HG03460 (cell line): ENCODE measurements around the gene KIF16B.

Source experiments
- ATAC-seq: cut with Tn5 transposase; IDR thresholded peaks from one replicate; pipeline ENCODE4 v1.9.1; 2021; ENCODE audit not compliant: unreplicated experiment

The KIF16B gene

DNA sequence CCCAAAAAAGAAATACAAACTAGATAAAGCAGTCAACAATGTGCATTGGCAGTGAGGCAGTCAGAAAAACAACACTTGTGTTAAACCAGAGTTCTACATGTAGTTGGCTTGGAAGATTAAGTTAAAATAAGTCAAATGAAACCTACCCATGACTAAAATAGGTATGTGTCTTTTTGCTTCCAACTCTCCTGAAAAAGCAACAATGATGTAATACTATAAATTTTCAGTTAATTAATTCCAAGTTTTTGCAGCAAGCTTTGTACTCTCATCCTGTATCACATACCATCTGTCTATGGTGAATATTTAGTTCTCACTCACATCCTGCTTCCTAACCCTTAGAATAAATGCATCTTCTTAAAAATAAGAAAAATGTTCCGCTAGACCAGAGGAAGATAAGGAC lies 261.5 kb downstream of the KIF16B start:
- ATAC-seq = no peak

DNA sequence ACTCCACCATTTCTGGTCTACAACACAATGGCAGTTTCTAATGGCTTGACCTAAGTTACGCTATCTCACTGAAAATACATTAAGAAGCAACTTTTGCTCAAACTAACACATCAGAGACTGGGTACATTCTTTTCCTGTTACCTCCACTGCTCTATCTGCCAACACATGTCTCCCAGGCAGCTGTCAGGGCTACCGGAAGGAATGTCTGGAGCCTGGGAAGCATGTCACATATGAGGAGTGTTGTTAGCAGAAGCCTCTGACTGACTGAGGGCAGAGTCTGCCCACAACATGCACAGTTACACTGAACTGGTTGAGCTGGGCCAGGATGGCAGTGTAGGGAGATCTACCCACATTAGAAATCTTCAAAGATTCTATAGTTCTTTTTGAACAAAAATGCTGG lies 264.5 kb downstream of the KIF16B start:
- no peak for ATAC-seq

DNA sequence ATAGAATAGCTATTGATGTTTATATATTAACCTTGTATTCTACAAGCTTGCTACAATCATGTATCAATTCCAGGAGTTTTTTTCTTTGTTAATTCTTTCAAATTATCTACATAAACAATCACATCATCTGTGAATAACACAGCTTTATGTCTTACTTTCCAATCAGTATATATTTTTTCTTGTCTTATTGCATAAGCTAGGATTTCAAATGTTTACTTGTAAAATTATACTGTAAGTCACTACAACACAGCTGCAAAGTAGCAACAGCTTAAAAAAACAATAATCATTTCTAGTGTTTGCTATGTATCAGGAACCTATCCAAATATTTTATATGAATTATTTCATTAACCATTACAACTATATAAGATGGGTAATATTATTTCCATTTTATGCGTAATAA lies 270.4 kb downstream of the KIF16B start:
- ATAC-seq = no peak

DNA sequence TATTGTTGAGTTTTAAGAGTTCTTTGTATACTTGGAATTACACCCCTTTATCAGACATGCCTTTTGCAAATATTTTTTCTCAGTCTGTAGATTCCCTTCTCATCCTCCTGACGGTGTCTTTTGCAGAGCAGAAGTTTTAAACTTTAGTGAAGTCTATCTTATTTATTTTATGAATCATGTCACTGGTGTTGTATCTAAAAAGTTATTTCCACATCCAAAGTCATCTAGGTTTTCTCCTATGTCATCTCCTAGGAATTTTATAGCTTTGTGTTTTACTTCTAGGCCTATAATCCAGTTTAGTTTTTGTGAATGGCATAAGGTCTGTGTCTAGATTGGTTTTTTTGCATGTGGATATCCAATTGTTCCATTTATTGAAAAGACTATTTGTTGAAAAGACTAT lies 271.3 kb downstream of the KIF16B start:
- ATAC-seq = no peak

DNA sequence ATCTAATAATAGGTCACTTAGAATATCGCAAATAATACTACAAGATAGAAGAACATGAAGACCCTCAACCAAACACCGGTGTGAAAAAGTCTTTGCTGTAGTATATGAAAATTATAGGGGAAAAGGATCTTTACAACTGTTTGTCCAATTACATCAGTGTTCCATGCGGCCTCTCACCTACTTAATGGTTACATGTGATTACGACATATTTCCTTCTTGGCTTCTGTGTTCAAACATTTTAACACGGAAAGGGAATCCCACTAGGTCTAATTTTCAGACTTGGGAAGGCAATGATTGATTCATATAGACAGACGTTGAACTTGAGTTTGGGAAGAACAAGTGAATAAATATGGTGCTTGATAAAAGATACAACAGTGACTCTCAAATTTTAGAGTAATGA lies 273.4 kb downstream of the KIF16B start:
- ATAC-seq = no peak

DNA sequence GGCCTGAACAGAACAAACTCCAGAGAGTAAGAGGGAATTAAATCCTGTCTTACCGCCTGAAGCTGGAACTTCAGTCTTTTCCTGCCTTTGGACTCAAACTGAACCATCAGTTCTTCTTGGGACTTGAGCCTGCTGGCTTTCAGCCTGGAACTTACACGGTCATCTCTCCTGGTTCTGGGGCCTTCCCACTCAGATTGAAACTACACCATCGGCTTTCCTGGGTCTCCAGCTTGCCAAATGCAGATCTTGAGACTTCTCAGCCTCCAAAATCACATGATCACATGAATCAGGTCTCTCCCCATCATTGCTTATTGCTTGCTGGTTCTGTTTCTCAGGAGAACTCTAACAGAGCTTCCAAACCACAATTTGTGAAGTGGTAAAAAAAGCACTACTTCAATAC lies 276.3 kb downstream of the KIF16B start:
- no peak for ATAC-seq

DNA sequence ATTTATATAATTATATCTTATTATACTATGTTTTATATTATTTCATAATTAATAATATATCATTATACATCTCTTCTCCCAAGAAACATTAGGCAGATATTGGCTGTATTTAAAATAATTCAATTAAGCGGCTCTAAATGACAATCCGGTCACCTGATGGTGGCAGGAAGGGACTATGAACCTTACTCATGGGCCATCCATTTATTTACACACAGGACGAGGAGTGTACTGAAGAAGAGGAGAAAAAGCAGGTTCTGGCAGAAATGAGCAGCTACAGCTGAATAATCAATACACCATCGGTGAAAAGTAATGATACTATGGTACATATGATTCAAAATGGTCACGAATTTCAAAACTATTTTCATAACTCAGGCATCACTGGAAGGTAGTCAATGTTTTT lies 277.7 kb downstream of the KIF16B start:
- ATAC-seq = no peak

DNA sequence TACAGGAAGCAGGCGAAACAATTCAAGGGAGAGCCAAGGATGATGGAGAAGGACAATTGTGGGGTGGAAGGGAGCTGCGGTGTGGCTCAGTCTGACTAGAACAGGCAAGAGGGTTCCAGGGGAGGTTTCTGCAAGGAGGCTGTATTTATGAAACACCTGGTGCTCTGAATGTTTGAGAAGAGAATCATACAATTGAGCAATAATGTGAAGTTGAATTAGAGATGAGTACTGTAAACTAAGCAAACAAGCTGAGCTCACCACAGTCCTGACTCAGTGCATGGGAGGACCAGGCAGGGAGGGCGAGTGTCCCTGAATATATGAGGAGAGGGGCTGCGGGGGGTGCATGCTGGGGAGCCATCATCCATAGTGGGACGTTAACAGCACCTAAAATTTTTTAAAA lies 279.7 kb downstream of the KIF16B start:
- ATAC-seq = no peak

DNA sequence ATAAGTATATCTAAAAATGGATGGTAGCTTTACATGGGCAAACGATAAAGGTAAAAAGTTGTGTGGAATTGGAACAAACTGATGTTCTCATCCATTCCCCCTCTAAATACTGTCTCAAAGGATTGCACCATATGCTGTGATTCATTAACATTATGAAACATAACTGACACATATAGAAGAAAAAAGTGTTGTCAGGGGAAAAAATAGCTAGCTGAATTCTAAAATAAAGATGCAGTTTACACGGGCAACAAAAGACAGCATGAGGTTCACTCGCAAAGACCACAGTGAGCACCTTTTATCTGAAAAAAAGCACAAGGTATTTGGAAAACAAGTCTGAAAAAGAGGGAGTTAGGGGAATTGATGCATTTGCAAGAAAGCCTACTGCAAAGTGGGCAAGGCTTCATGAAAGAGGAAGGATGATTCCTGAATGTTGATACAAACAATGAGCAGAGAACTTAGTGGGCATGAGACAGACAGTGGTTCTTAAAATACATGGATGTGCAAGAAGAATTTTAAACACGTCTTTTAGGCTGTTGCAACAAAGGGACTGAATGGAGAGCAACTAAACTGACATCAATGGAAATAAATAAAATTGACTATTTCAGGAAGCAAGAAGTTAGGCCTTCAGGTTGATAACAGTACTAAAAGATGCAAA lies 280.9 kb downstream of the KIF16B start:
- no peak for ATAC-seq

DNA sequence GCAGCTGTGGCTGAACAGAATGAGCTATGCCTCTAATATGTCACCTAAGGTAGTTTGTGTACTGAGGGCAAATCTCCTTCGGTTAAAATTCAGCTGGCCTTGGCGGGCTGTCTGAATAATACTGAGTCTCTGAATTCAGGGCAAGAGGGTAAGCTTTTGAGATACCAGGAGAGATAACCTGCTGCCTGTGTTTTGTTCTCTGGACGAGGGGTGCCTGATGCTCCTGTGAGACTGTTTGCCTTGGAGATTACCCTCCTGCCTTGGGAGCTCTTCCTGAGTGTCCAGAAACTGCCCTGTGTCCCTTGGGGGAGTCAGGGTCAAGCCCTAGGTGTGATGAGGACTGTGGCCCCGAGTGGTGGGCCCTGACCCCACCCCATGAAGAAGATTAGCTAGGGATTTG lies 282.9 kb downstream of the KIF16B start:
- ATAC-seq = no peak

DNA sequence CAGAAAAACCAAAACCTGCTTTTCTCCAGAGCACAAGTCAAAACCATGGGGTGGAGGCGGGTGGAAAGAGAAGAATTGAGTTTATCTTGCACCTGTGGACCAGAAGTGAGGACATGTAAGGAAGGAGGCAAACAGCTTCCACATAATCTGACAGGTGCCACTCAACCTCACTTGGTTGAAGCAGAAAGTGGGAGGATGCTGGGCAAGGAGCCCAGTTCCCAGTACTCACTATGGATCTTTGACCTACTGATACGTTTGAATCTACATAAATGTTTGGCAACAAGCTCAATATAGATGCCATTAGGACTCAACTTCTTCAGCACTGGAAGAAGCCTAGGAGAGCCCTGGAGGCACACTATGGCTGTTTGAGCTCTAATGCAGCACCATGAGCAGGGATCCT lies 285.5 kb downstream of the KIF16B start:
- ATAC-seq = no peak

DNA sequence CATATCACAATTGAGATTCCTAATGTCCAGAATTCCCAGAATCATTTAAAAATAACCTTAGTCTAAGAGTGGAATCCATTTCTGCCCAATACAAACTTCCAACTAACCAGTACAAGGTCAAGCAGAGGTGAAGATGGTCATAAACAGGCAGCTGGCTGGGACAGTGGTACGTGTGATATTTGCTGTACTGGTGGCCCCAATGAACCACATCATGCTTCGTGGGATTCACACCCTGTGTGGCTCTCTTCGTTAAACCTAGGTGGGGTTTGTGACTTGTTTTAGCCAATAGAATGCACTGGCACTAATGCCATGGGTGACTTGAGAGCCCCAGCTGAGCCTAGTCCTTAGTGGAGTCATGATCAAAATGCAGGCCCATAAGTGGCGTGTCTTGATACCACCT lies 286.6 kb downstream of the KIF16B start:
- no peak for ATAC-seq

DNA sequence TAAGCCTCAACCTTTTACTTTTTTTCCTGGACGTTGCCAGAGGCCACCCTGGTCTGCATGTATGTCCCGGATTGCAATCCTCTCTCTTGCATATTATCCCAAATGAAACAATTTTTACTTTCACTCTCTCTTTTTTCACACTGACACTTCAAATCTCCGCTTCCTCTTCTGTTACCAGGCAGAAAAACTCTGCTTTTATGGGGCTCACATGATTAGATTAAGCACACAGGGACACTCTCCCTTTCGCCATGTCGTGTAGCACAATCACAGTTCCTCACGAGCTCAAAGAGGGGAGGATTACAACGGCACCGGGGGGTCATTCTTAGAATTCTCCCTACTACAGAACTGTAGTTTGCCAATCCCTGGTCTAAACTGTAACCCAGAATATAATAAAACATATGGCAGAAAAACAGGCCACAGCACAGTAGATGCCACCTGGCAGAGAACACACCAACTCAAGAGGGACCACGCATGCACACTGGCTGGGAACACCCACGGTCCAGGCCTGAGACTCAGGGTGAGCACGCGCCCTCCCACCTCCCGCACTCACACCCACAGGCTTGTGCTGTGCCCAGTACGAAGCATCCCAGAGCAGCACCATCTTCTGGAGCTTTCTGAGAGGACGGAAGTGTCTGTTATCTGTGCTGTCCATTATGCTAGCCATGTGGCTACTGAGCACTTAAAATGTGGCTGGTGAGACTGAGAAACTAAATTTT lies 288.7 kb downstream of the KIF16B start:
- ATAC-seq = no peak

DNA sequence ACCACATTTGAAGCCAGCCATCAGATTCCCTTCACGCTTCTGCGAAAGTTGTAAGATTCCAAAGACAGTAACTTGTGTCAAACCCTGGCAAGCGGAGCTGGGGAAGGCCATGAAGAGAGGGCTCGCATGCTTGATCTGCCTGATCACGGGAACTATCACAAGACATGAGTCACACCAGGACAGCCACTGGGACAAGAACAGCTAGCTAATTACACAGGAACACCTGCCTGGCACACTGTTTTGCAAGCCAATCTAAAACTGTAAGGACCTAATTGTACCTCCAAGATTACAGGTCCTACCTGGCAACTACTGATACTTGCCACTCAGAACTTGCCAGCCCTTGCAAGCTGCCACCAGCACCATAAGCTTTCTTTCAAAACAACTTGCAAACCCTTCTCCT lies 289.3 kb downstream of the KIF16B start:
- ATAC-seq = no peak

DNA sequence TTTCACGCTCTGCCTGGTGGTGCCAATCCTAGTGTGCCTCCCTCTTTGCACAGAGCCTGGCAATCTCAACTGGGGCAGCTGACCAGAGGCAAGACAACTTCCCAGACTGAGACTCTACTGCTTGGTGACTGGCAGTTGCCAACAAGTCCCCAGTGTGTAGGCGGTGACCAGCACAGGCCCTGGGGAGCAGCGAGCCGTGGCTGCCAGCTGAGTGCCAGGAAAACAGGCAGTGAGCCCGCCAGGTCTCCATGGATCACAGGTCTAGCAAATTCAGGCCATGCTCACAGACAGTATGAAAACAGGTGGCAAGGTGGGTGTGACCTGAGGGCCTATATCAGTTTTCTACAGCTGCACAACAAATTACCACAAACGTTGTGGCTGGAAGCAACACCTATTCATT lies 289.9 kb downstream of the KIF16B start:
- ATAC-seq = no peak

DNA sequence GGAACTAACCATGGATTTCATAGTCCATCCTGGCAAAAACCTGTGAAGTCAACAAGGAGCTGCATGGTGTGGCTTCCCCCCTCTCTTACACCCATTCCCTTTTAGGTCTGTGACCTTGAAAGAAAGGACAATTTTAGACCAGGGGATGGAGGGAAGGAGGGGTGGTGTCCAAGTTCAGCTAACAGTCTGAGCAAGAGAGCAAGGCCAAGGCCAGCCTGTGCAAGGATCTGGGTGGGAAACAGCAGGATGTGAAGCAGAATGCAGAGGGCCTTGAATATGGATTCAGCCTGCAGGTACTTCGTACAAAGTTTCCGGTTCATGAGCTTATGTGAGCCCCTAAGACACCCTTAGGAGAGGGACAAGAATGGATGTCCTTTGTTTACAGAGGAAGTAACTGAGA lies 293.0 kb downstream of the KIF16B start:
- ATAC-seq = no peak

DNA sequence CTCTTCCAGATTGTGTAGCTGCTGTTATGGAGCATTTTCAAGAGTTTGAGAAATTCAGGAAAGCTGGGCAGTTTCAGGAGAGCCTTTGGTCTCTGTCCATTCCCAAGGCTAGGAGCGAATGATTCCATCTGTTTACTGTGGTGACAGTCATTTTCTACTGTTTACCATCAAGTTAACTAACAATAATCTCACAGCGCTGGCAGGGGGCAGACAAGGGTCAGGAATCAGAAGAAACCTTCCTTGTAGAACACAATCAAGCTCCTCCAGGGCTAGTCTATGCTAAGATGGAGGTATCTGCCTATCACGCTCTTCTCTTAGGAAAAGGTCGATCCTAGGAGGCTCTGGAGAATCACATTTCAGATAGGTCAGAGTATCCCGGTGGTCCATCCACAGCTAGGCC lies 293.9 kb downstream of the KIF16B start:
- ATAC-seq = no peak

DNA sequence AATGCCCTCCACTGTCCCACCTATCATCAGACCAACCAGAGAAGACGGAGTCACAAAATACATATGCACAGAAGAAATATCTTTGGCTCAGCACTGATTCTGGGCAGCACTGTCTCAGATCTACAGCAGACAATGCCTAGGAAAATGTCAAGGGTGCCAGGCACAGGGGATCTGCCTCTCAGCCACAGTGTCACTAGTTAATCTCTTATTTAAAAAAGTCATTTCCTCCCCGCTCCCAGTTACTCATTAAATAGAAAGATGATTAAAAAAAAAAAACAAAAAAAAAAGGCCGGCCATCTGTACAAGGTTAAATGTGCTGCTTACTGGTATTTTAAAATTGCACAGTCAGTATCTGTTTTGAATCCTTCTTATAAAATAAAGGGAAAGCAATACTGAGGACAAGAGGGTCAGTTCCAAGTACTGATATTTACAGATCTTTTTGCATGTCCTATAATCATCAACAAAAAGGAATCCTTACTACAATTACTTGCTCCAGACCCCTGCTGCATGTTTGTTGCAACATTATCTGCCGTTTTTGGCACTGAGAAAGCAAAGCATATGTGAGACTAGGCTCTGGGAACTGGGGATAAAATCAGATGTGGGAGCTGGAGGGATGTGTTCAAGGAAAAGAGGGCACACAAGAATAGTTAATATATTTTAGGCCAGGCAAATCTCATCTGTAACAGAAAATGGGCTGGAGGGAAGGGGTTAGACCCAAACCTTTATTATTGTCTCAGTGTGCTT lies 299.3 kb downstream of the KIF16B start:
- no peak for ATAC-seq

DNA sequence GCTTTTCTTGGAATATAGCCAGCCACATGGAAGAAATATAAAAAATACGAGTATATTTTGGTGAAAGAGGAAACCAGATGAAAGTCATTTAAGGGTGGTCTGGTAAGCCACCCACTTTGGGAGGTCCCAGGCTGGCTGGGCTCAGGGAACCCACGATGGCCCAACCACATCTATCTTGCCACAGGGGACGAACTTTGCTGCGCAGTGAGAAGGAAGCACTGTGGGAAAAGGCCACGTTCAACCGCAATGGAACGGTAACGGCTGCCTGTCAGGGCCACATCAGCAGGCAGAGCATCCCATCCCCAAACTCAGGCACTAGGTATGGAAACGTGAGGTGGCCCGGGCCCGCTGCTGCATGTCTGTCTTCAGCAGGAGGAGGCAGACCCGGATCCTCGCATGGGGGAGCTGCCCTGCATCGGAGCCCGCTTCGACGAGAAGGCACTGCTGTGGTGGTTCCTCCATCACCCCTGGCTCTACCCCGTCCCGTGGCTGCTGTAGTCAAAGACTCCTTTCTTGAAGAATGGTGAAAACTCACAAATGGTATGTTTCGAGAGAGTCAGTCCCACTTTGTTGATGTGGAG lies 300.4 kb downstream of the KIF16B start:
- no peak for ATAC-seq

DNA sequence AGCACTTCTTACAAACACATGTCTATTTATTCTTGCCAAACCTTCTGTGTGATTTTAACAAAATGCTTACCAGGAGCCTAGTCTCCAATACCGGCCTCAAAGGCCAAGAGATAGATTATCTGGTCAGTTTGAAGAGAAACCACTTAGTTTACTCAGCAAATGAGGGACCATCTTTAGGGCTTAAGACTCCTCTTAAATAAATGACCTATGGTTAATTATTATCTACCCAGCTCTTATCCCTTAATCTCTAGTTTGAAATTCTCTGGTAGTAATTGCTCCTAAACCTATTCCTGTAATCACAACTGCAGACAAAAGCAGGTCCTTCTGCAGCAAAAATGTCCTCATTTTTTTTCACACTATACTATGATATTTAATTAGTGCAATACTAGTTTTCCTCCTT lies 301.8 kb downstream of the KIF16B start:
- no peak for ATAC-seq

DNA sequence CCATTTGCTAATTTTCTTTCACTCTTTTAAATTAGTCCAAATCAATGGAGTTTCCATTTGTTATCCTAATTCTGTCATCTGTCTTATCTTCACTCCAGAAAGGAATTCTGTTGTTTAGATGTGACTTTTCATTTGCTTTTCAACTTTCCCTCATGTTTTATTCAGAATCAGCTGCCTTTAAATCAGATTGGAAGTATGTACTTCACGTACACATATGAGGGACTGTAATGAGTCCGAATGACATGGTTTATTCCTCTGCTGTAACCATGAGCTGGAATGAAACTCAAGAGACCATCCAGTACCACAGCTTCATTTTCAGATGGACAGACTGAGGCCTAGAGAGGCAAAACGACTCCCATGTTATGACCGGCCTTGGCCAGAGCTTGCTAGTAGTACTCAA lies 302.3 kb downstream of the KIF16B start:
- no peak for ATAC-seq

DNA sequence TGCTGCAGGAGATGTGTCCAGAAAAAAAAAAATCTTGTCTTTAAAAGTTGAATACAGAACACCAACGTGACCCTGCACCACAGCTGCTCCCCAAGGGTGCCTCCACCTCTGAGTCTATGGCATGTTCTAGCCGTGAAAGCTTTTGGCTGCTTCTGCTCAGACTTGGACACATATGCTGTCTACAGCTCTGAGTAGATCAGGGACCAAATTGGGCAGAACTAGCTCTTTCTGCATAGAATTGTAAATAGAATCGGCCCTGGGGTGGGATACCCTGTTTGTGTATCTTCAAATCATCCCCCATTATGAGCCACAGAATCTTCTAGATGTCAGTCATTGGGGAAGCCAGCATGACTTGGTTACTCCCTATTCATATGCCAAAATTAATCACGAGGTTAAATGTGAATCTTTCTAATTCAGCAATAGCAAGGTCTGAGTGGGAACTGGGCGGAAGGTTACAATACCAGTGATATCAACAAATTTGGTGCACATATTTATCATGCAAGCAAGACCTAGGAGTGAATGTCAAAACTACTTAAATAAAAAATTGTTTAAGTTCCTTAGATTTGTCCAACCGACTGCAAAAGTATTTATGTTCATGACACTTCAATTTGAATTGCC lies 302.8 kb downstream of the KIF16B start:
- ATAC-seq = no peak
